ENCODE measurements around the gene RTTN. TPM values are rescaled to one million over a fixed set of nuclear protein-coding genes. Genes with fewer than 3 reads are reported as not detected.

Gene RTTN
- polyA plus RNA-seq, 1 of the 3 experiments (the other 2 are of a cell fraction) = 4.7 TPM

DNA sequence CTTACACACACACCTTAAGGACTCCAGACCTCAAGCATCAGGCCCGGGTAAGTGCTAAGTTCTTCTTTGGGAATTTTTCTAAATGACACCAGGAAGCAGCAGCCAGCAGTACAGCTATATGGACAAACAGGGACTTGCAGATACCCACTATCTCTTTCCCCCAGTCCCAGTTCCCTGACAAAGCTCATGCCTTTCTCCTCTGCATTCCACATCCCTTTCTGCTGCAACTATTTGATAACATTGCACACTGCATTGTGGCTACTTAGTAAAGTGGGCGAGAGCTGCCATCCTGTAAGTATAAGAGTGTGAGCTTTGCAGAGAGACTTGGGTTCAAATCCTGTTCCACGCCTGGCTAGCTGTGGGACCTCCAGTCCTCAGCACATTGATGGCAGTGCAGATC lies 243.8 kb downstream of the RTTN start:
- H3K9me2 ChIP-seq = no peaks in the 10 kb centered on the region
- DNase-seq = no peak
- H3K79me2 ChIP-seq (ENCODE audit: insufficient read depth) = no peaks in the 10 kb centered on the region
- no peaks in the 10 kb centered on the region for H3F3A ChIP-seq (replicated peaks; ENCODE audit: insufficient read depth)
- ChIA-PET POLR2A (no interaction called here), CTCF (no interaction called here)
- no peaks in the 10 kb centered on the region for H3K36me3 ChIP-seq (replicated peaks in 1 of 2; ENCODE audit: control insufficient read depth in 1 of 2, insufficient read depth in 2 of 2, low read length in 1 of 2)
- no peak overlapping the region for H3K9ac ChIP-seq
- H2AFZ ChIP-seq (ENCODE audit: low read depth) = no peak overlapping the region
- H4K20me1 ChIP-seq (ENCODE audit: insufficient read depth) = no peaks in the 10 kb centered on the region
- TF ChIP-seq, protein P1, sequence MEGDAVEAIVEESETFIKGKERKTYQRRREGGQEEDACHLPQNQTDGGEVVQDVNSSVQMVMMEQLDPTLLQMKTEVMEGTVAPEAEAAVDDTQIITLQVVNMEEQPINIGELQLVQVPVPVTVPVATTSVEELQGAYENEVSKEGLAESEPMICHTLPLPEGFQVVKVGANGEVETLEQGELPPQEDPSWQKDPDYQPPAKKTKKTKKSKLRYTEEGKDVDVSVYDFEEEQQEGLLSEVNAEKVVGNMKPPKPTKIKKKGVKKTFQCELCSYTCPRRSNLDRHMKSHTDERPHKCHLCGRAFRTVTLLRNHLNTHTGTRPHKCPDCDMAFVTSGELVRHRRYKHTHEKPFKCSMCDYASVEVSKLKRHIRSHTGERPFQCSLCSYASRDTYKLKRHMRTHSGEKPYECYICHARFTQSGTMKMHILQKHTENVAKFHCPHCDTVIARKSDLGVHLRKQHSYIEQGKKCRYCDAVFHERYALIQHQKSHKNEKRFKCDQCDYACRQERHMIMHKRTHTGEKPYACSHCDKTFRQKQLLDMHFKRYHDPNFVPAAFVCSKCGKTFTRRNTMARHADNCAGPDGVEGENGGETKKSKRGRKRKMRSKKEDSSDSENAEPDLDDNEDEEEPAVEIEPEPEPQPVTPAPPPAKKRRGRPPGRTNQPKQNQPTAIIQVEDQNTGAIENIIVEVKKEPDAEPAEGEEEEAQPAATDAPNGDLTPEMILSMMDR (IDR thresholded peaks at IDR 0.05) = no peak
- TF ChIP-seq FOXJ3 (CRISPR knock-in tag; IDR thresholded peaks at IDR 0.05) = no peak
- TF ChIP-seq SMC3 (IDR thresholded peaks at IDR 0.05; ENCODE audit: low read depth, low read length) = no peak
- TF ChIP-seq NRF1 (IDR thresholded peaks at IDR 0.05; ENCODE audit: low read depth, low read length) = no peak
- H3K9me3 ChIP-seq = no peaks in the 10 kb centered on the region
- no peaks in the 10 kb centered on the region for H3K27me3 ChIP-seq (ENCODE audit: insufficient read depth)
- H3K4me2 ChIP-seq = no peak overlapping the region
- H3K27ac ChIP-seq (ENCODE audit: low read depth in 2 of 2, low read length in 1 of 2) = no peak overlapping the region
- no peak overlapping the region for H3K4me3 ChIP-seq (ENCODE audit: low read depth in 2 of 2, low read length in 1 of 2)
- H3K4me1 ChIP-seq (ENCODE audit: control insufficient read depth in 1 of 2, insufficient read depth in 2 of 2, low read depth in 1 of 2, low read length in 1 of 2) = no peaks in the 10 kb centered on the region
- WGBS (ENCODE audit: low lambda C conversion rate) = 90% methylated on average over 3 of the region's 3 CpGs

GRCh38 chr18:69958422-69958821 lies 247.1 kb downstream of the RTTN start:
- H3K9me2 ChIP-seq = no peaks in the 10 kb centered on the region
- H3K9ac ChIP-seq = no peak overlapping the region
- H3F3A ChIP-seq (replicated peaks; ENCODE audit: insufficient read depth) = no peaks in the 10 kb centered on the region
- H4K20me1 ChIP-seq (ENCODE audit: insufficient read depth) = no peaks in the 10 kb centered on the region
- no peak overlapping the region for H3K27ac ChIP-seq (ENCODE audit: low read depth in 2 of 2, low read length in 1 of 2)
- no peaks in the 10 kb centered on the region for H3K27me3 ChIP-seq (ENCODE audit: insufficient read depth)
- DNase-seq = no peak
- CTCF ChIA-PET = no interaction called here
- H3K4me3 ChIP-seq (ENCODE audit: low read depth in 2 of 2, low read length in 1 of 2) = no peak overlapping the region
- no peaks in the 10 kb centered on the region for H3K79me2 ChIP-seq (ENCODE audit: insufficient read depth)
- H3K4me1 ChIP-seq (ENCODE audit: control insufficient read depth in 1 of 2, insufficient read depth in 2 of 2, low read depth in 1 of 2, low read length in 1 of 2) = no peaks in the 10 kb centered on the region
- POLR2A ChIA-PET = no interaction called here
- 98% methylated on average over 5 of the region's 5 CpGs for WGBS (ENCODE audit: low lambda C conversion rate)
- H2AFZ ChIP-seq (ENCODE audit: low read depth) = no peak overlapping the region
- no peaks in the 10 kb centered on the region for H3K36me3 ChIP-seq (replicated peaks in 1 of 2; ENCODE audit: control insufficient read depth in 1 of 2, insufficient read depth in 2 of 2, low read length in 1 of 2)
- no peak overlapping the region for H3K4me2 ChIP-seq
- no peaks in the 10 kb centered on the region for H3K9me3 ChIP-seq
- TF ChIP-seq NRF1 (IDR thresholded peaks at IDR 0.05; ENCODE audit: low read depth, low read length) (no peak), SIN3A (IDR thresholded peaks at IDR 0.05; ENCODE audit: borderline replicate concordance, low read depth, low read length) (no peak), MXI1 (IDR thresholded peaks at IDR 0.05; ENCODE audit: low read depth, low read length) (no peak), TCF12 (IDR thresholded peaks at IDR 0.05) (no peak), RXRA (IDR thresholded peaks at IDR 0.05; ENCODE audit: borderline replicate concordance, low read depth) (no peak), JUND (IDR thresholded peaks at IDR 0.05) (no peak), RFX5 (IDR thresholded peaks at IDR 0.05; ENCODE audit: low read length) (no peak)
- TF ChIP-seq, protein P2, sequence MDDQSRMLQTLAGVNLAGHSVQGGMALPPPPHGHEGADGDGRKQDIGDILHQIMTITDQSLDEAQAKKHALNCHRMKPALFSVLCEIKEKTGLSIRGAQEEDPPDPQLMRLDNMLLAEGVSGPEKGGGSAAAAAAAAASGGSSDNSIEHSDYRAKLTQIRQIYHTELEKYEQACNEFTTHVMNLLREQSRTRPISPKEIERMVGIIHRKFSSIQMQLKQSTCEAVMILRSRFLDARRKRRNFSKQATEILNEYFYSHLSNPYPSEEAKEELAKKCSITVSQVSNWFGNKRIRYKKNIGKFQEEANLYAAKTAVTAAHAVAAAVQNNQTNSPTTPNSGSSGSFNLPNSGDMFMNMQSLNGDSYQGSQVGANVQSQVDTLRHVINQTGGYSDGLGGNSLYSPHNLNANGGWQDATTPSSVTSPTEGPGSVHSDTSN (IDR thresholded peaks at IDR 0.05) = no peak
- TF ChIP-seq, protein P1 (IDR thresholded peaks at IDR 0.05) = no peak
- TF ChIP-seq, protein P3, sequence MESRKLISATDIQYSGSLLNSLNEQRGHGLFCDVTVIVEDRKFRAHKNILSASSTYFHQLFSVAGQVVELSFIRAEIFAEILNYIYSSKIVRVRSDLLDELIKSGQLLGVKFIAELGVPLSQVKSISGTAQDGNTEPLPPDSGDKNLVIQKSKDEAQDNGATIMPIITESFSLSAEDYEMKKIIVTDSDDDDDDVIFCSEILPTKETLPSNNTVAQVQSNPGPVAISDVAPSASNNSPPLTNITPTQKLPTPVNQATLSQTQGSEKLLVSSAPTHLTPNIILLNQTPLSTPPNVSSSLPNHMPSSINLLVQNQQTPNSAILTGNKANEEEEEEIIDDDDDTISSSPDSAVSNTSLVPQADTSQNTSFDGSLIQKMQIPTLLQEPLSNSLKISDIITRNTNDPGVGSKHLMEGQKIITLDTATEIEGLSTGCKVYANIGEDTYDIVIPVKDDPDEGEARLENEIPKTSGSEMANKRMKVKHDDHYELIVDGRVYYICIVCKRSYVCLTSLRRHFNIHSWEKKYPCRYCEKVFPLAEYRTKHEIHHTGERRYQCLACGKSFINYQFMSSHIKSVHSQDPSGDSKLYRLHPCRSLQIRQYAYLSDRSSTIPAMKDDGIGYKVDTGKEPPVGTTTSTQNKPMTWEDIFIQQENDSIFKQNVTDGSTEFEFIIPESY (IDR thresholded peaks at IDR 0.05; ENCODE audit: borderline replicate concordance, low read depth) = no peak

All from SK-N-SH (cell line).